H1 (cell line): ENCODE data around the gene SORCS3. TPM values are rescaled to one million over a fixed set of nuclear protein-coding genes. Genes with fewer than 3 reads are reported as not detected.

ENCODE experiments used
- CTCF ChIA-PET: fragments of 300-600 bp; sonication (Branson Sonifier 250); formaldehyde crosslinking; loops from one replicate; lab custom pipeline; 2021; ENCODE audit not compliant: partially characterized antibody; lab: Charles Lee
- POLR2A ChIA-PET: fragments of 300-600 bp; sonication (Branson Sonifier 250); formaldehyde crosslinking; loops from one replicate; lab custom pipeline; 2021; ENCODE audit warnings: inconsistent platforms; ENCODE audit not compliant: partially characterized antibody; lab: Charles Lee
- DNase-seq, 2 experiments: peaks; one replicate each; pipeline versions ENCODE4 v3.0.0 to v3.0.0-alpha.2; 2010 to 2022; ENCODE audit warnings: low spot score in 2 of 2, low read depth in 1 of 2, mixed read lengths in 1 of 2
- FAIRE-seq: peaks from 2 replicates; lab custom pipeline; 2011; peaks lifted over from hg19 to GRCh38; lab: Jason Lieb, UNC
- H2AFZ ChIP-seq: 2 replicates; pipeline ENCODE4 v1.8.1; 2012; ENCODE audit warnings: low read length, inconsistent platforms
- H2AK5ac ChIP-seq: 2 replicates; pipeline ENCODE4 v1.6.1; 2013; ENCODE audit warnings: low read depth, low read length
- H2BK120ac ChIP-seq: replicated peaks from 2 replicates; pipeline ENCODE3; 2013; ENCODE audit warnings: low read depth, low read length, inconsistent platforms
- H2BK12ac ChIP-seq: 2 replicates; pipeline ENCODE4 v1.6.1; 2013; ENCODE audit warnings: low read depth, low read length
- H2BK15ac ChIP-seq: 2 replicates; pipeline ENCODE4 v1.6.1; 2013; ENCODE audit warnings: low read length
- H2BK20ac ChIP-seq: 2 replicates; pipeline ENCODE4 v1.6.1; 2013; ENCODE audit warnings: low read length
- H2BK5ac ChIP-seq: 2 replicates; pipeline ENCODE4 v1.6.1; 2013; ENCODE audit warnings: low read depth, low read length
- H3K14ac ChIP-seq: 2 replicates; pipeline ENCODE4 v1.6.1; 2013; ENCODE audit warnings: inconsistent platforms; ENCODE audit not compliant: insufficient read length
- H3K18ac ChIP-seq: 2 replicates; pipeline ENCODE4 v1.6.1; 2013; ENCODE audit warnings: low read length; ENCODE audit errors: extremely low read depth
- H3K23ac ChIP-seq: 2 replicates; pipeline ENCODE4 v1.6.1; 2013; ENCODE audit warnings: inconsistent platforms; ENCODE audit not compliant: insufficient read length
- H3K23me2 ChIP-seq: 2 replicates; pipeline ENCODE4 v1.6.1; 2013; ENCODE audit warnings: low read depth, low read length
- H3K27ac ChIP-seq: 2 replicates; pipeline ENCODE4 v1.6.1; 2011; ENCODE audit warnings: low read depth, low read length, inconsistent platforms
- H3K27me3 ChIP-seq, 4 experiments: replicated peaks in 1 of 4; 1 replicate in 1 of 4; 2 replicates in 3 of 4; pipeline versions ENCODE4 v1.6.1 to v1.8.1; 2011 to 2013; ENCODE audit warnings: low read length in 3 of 4, mild to moderate bottlenecking in 3 of 4, inconsistent platforms in 2 of 4, mixed read lengths in 2 of 4, moderate library complexity in 1 of 4; ENCODE audit not compliant: control insufficient read depth in 3 of 4, insufficient read depth in 3 of 4; ENCODE audit errors: extremely low read depth in 1 of 4
- H3K36me3 ChIP-seq, 4 experiments: 2 replicates each; pipeline versions ENCODE4 v1.6.1 to v1.8.1; 2011 to 2013; ENCODE audit warnings: mild to moderate bottlenecking in 4 of 4, low read length in 3 of 4, moderate library complexity in 2 of 4, control low read depth in 1 of 4, inconsistent platforms in 1 of 4; ENCODE audit not compliant: insufficient read depth in 4 of 4, control insufficient read depth in 2 of 4
- H3K4ac ChIP-seq: replicated peaks from 2 replicates; pipeline ENCODE3; 2013; ENCODE audit warnings: low read length, low read depth, mixed read lengths, inconsistent platforms; ENCODE audit not compliant: insufficient read length
- H3K4me1 ChIP-seq, 4 experiments: replicated peaks in 1 of 4; 1 replicate in 1 of 4; 2 replicates in 3 of 4; pipeline versions ENCODE4 v1.6.1 to v1.8.1; 2011 to 2013; ENCODE audit warnings: low read length in 3 of 4, inconsistent platforms in 2 of 4, mixed read lengths in 1 of 4; ENCODE audit not compliant: insufficient read depth in 4 of 4, control insufficient read depth in 3 of 4
- H3K4me2 ChIP-seq, 2 experiments: 2 replicates each; pipeline versions ENCODE4 v1.6.1 to v1.8.1; 2011 to 2013; ENCODE audit warnings: low read depth in 2 of 2, low read length in 2 of 2, control low read depth in 1 of 2, inconsistent platforms in 1 of 2, mild to moderate bottlenecking in 1 of 2; ENCODE audit not compliant: insufficient read depth in 1 of 2
- H3K4me3 ChIP-seq, 4 experiments: fragments of 200-600, 300-600 bp in 1 of 4; sonication (generic), shearing (Covaris generic), sonication (Bioruptor Twin) in 1 of 4; 2 replicates each; pipeline versions ENCODE4 v1.5.1 to v1.8.1; 2011 to 2016; ENCODE audit warnings: low read length in 4 of 4, low read depth in 3 of 4, control low read depth in 2 of 4, inconsistent platforms in 2 of 4, mild to moderate bottlenecking in 2 of 4, mixed read lengths in 1 of 4, moderate library complexity in 1 of 4; ENCODE audit not compliant: insufficient read depth in 2 of 4; ENCODE audit errors: extremely low read depth in 1 of 4
- H3K56ac ChIP-seq: replicated peaks from 2 replicates; pipeline ENCODE3; 2013; ENCODE audit warnings: low read depth, mild to moderate bottlenecking, mixed read lengths, low read length, inconsistent platforms; ENCODE audit not compliant: insufficient read length
- H3K79me1 ChIP-seq: 2 replicates; pipeline ENCODE4 v1.6.1; 2013; ENCODE audit warnings: low read depth, low read length, control low read depth
- H3K79me2 ChIP-seq, 2 experiments: 2 replicates each; pipeline versions ENCODE4 v1.6.1 to v1.8.1; 2012 to 2013; ENCODE audit warnings: low read length in 2 of 2, mild to moderate bottlenecking in 2 of 2, inconsistent platforms in 1 of 2; ENCODE audit not compliant: insufficient read depth in 2 of 2, control insufficient read depth in 1 of 2
- H3K9ac ChIP-seq, 4 experiments: replicated peaks in 1 of 4; 1 replicate in 1 of 4; 2 replicates in 3 of 4; pipeline versions ENCODE4 v1.6.1 to v1.8.1; 2011 to 2013; ENCODE audit warnings: low read depth in 3 of 4, low read length in 3 of 4, control low read depth in 2 of 4, mild to moderate bottlenecking in 2 of 4, moderate library complexity in 2 of 4, inconsistent platforms in 1 of 4; ENCODE audit errors: extremely low read depth in 1 of 4
- H3K9me3 ChIP-seq, 2 experiments: 2 replicates each; pipeline versions ENCODE4 v1.6.1 to v1.8.1; 2012 to 2013; ENCODE audit warnings: mild to moderate bottlenecking in 2 of 2, moderate library complexity in 2 of 2, control low read depth in 1 of 2, inconsistent platforms in 1 of 2, low read depth in 1 of 2, low read length in 1 of 2, mixed read lengths in 1 of 2; ENCODE audit not compliant: insufficient read depth in 2 of 2
- H4K20me1 ChIP-seq, 2 experiments: replicated peaks in 1 of 2; 2 replicates each; pipeline versions ENCODE3 to v1.8.1; 2011 to 2013; ENCODE audit warnings: inconsistent platforms in 2 of 2, low read length in 2 of 2, mild to moderate bottlenecking in 1 of 2; ENCODE audit not compliant: insufficient read depth in 2 of 2, control insufficient read depth in 1 of 2
- H4K5ac ChIP-seq: 2 replicates; pipeline ENCODE4 v1.6.1; 2013; ENCODE audit warnings: low read length, low read depth, mixed read lengths, inconsistent platforms; ENCODE audit not compliant: insufficient read length
- H4K8ac ChIP-seq: 2 replicates; pipeline ENCODE4 v1.8.0; 2013; ENCODE audit warnings: mild to moderate bottlenecking, moderate library complexity, low read length, inconsistent platforms; ENCODE audit not compliant: insufficient read depth; ENCODE audit errors: extremely low read depth
- H4K91ac ChIP-seq: replicated peaks from 2 replicates; pipeline ENCODE3; 2013; ENCODE audit warnings: low read length, mixed read lengths, inconsistent platforms; ENCODE audit not compliant: insufficient read length
- ASH2L ChIP-seq: fragments of 200-600, 300-600 bp; sonication (generic); IDR thresholded peaks from one replicate; pipeline ENCODE4 v1.7.1; 2017; ENCODE audit warnings: low read length
- BCL11A ChIP-seq, 2 experiments: IDR thresholded peaks; one replicate each; pipeline ENCODE4 v1.6.1; 2011; ENCODE audit warnings: low read depth in 2 of 2, low read length in 2 of 2, mild to moderate bottlenecking in 2 of 2
- GABPA ChIP-seq: IDR thresholded peaks from 2 replicates; pipeline ENCODE4 v1.6.1; 2011; ENCODE audit warnings: mild to moderate bottlenecking, low read length, moderate library complexity, borderline replicate concordance; ENCODE audit not compliant: insufficient read depth
- JUN ChIP-seq: IDR thresholded peaks from 2 replicates; pipeline ENCODE4 v1.6.1; 2011; ENCODE audit warnings: low read depth, mild to moderate bottlenecking, improper control_type of control experiment, low read length
- KDM4A ChIP-seq: IDR thresholded peaks from one replicate; pipeline ENCODE4 v1.7.1; 2012; ENCODE audit warnings: low read depth, mild to moderate bottlenecking, moderate library complexity, low read length, inconsistent platforms; ENCODE audit not compliant: severe bottlenecking
- NANOG ChIP-seq: IDR thresholded peaks from 2 replicates; pipeline ENCODE4 v1.6.1; 2011; ENCODE audit warnings: low read length, low read depth, mild to moderate bottlenecking, inconsistent platforms; ENCODE audit not compliant: insufficient read depth, poor library complexity, severe bottlenecking
- NRF1 ChIP-seq: IDR thresholded peaks from 2 replicates; pipeline ENCODE4 v1.6.1; 2011; ENCODE audit warnings: mild to moderate bottlenecking, low read depth, low read length, improper control_type of control experiment
- POLR2AphosphoS5 ChIP-seq: IDR thresholded peaks from 2 replicates; pipeline ENCODE4 v1.6.1; 2011; ENCODE audit warnings: low read depth, low read length
- RAD21 ChIP-seq, 2 experiments: IDR thresholded peaks in 1 of 2; conservative IDR thresholded peaks in 1 of 2; 2 replicates each; pipeline ENCODE4 v1.6.1; 2011; ENCODE audit warnings: low read depth in 2 of 2, low read length in 2 of 2, improper control_type of control experiment in 1 of 2, inconsistent platforms in 1 of 2, mild to moderate bottlenecking in 1 of 2, moderate library complexity in 1 of 2
- RXRA ChIP-seq: IDR thresholded peaks from 2 replicates; pipeline ENCODE4 v1.6.1; 2011; ENCODE audit warnings: low read depth, mild to moderate bottlenecking, low read length, moderate library complexity; ENCODE audit not compliant: insufficient read depth
- SIRT6 ChIP-seq: IDR thresholded peaks from one replicate; pipeline ENCODE4 v1.7.1; 2012; ENCODE audit warnings: low read length, inconsistent platforms
- SP2 ChIP-seq: IDR thresholded peaks from 2 replicates; pipeline ENCODE4 v1.6.1; 2012; ENCODE audit warnings: mild to moderate bottlenecking, low read length, inconsistent platforms
- SUZ12 ChIP-seq: fragments of 200-600 bp; sonication (generic); IDR thresholded peaks from 2 replicates; pipeline ENCODE4 v1.6.1; 2012; ENCODE audit warnings: mild to moderate bottlenecking, inconsistent platforms, low read length, moderate library complexity, mixed read lengths
- TBP ChIP-seq: IDR thresholded peaks from 2 replicates; pipeline ENCODE4 v1.6.1; 2011; ENCODE audit warnings: low read depth, low read length, improper control_type of control experiment
- WGBS, 2 experiments: shearing (Covaris generic) in 1 of 2; methylation state at CpG; one replicate each; pipeline versions ENCODE4 v1.1.6 to v1.1.7; 2013 to 2015; ENCODE audit warnings: low lambda C conversion rate in 2 of 2, mixed read lengths in 2 of 2, inconsistent platforms in 1 of 2, low coverage in 1 of 2, missing lambda C conversion rate in 1 of 2; ENCODE audit not compliant: insufficient replicate concordance in 2 of 2, insufficient coverage in 1 of 2, insufficient read length in 1 of 2; ENCODE audit errors: extremely low coverage in 1 of 2, missing lambda C conversion rate in 1 of 2; 5-methylcytosine and 5-hydroxymethylcytosine counted together
- polyA plus RNA-seq, 7 experiments: library from polyadenylated mRNA; depleted of rRNA in 3 of 7; stranded (reverse) in 5 of 7; unstranded in 2 of 7; fragments of >200 nt in 5 of 7; fragments of 200-250 nt in 2 of 7; gene quantifications; 1 replicate in 5 of 7; 2 replicates in 1 of 7; 4 replicates in 1 of 7; pipeline versions ENCODE4 v1.2.1 to v1.2.3, GENCODE V29; 2011 to 2013; ENCODE audit warnings: missing spikeins in 2 of 7, mixed read lengths in 2 of 7
- total RNA-seq: library from RNA; stranded (reverse); fragmentation: NEBNext Ultra II Directional; extraction: Animal tissue kit (Norgen Biotek cat#: 25700); gene quantifications from 2 replicates; pipeline ENCODE4 v1.2.1, GENCODE V29; 2021

SORCS3 gene
- total and polyA plus RNA-seq, 2 of the 8 experiments (the other 6 are each of a cell fraction or from before 2014, with no cell fraction given) = 0.26 to 0.88 TPM

GRCh38 chr10:104806801-104807200 lies 165.7 kb downstream of the SORCS3 start:
- Histone ChIP-seq H2BK12ac (no peak overlapping the region), H3K4me2 (no peak overlapping the region), H3K14ac (no peak overlapping the region), H3K23ac (no peak overlapping the region), H3K4me1 (peaks cover 0 to 8% (median 3%) of the 10 kb centered on the region in 4 experiments; a peak in 4 of 7 replicates), H3K79me1 (no peaks in the 10 kb centered on the region), H3K23me2 (no peaks in the 10 kb centered on the region), H2BK120ac (no peak overlapping the region), H4K5ac (no peak overlapping the region), H2BK15ac (no peak overlapping the region), H2BK20ac (no peak overlapping the region), H2AFZ (no peak overlapping the region), H3K9ac (no peak overlapping the region), H2AK5ac (no peak overlapping the region), H3K4me3 (no peak overlapping the region), H3K27me3 (no peaks in the 10 kb centered on the region; a peak in 1 of 7 replicates), H3K4ac (no peak overlapping the region), H3K9me3 (no peaks in the 10 kb centered on the region), H4K91ac (no peak overlapping the region), H4K20me1 (no peaks in the 10 kb centered on the region), H3K79me2 (no peaks in the 10 kb centered on the region), H3K56ac (no peak overlapping the region), H4K8ac (no peak overlapping the region), H3K27ac (no peak overlapping the region), H2BK5ac (no peak overlapping the region), H3K36me3 (no peaks in the 10 kb centered on the region; a peak in 1 of 8 replicates), H3K18ac (no peak overlapping the region)
- no peak for DNase-seq
- WGBS, 2 experiments = 91% methylated on average over 2 of the region's 2 CpGs; no CpG with 5 or more reads in 1 of the 2 experiments
- peak; percentile 19 for FAIRE-seq
- ChIA-PET CTCF (interaction anchor here (0.6 to 1.4 kb wide), 3 partner anchors 30 to 164 kb away, joined by 3 to 4 read pairs (median 3); no protein-coding TSS in a partner anchor), POLR2A (no interaction called here)
- TF ChIP-seq SP2 = no peak
- no peak for TF ChIP-seq BCL11A (IDR thresholded peaks at IDR 0.05; ENCODE audit: low read depth in 2 of 2, low read length in 2 of 2)
- no peak for TF ChIP-seq RAD21 (IDR thresholded peaks at IDR 0.05 in 1 of 2, conservative IDR thresholded peaks at IDR 0.05 in 1 of 2; ENCODE audit: low read depth in 2 of 2, low read length in 2 of 2)
- no peak for TF ChIP-seq RXRA
- no peak for TF ChIP-seq NANOG
- no peak for TF ChIP-seq POLR2AphosphoS5
- TF ChIP-seq TBP = no peak
- TF ChIP-seq JUN = no peak
- no peak for TF ChIP-seq ASH2L
- no peak for TF ChIP-seq SUZ12
- no peak for TF ChIP-seq GABPA
- no peak for TF ChIP-seq NRF1
- no peak for TF ChIP-seq SIRT6
- TF ChIP-seq KDM4A = no peak
